GM18909 (cell line): ENCODE data around the gene FRMD4B.
"Not testable (repeated sequence)": the region's sequence is repeated elsewhere in the genome, so short reads cannot be mapped to it uniquely, and the experiment has no call there.

ENCODE experiments used
- ATAC-seq: cut with Tn5 transposase; IDR thresholded peaks from one replicate; pipeline ENCODE4 v1.9.1; 2021; ENCODE audit warnings: mild to moderate bottlenecking; ENCODE audit not compliant: unreplicated experiment, poor library complexity

FRMD4B gene

GRCh38 chr3:69292185-69292584 is 93.7 kb downstream of the FRMD4B start:
- no peak for ATAC-seq

- no peak for ATAC-seq
These were observed 95.5 kb downstream of the FRMD4B start for GRCh38 chr3:69290430-69290829.

GRCh38 chr3:69290006-69290405 is 95.9 kb downstream of the FRMD4B start:
- ATAC-seq, result no peak

- no peak for ATAC-seq
These were observed 97.6 kb downstream of the FRMD4B start for GRCh38 chr3:69288161-69288895.

- no peak for ATAC-seq
These were observed 101.8 kb downstream of the FRMD4B start for GRCh38 chr3:69283913-69284611.

- ATAC-seq, result no peak
These were observed 102.4 kb downstream of the FRMD4B start for GRCh38 chr3:69283496-69283895.

GRCh38 chr3:69282181-69282580 is 103.7 kb downstream of the FRMD4B start:
- no peak for ATAC-seq

- ATAC-seq, result not testable (repeated sequence)
These were observed 108.5 kb downstream of the FRMD4B start for GRCh38 chr3:69277403-69277802.

GRCh38 chr3:69276884-69277283 is 109.0 kb downstream of the FRMD4B start:
- no peak for ATAC-seq

GRCh38 chr3:69276191-69276590 is 109.7 kb downstream of the FRMD4B start:
- not testable (repeated sequence) for ATAC-seq

- ATAC-seq, result no peak
These were observed 112.0 kb downstream of the FRMD4B start for GRCh38 chr3:69273896-69274295.

GRCh38 chr3:69272556-69272955 is 113.3 kb downstream of the FRMD4B start:
- ATAC-seq, result no peak

- ATAC-seq, result no peak
These were observed 114.8 kb downstream of the FRMD4B start for GRCh38 chr3:69271098-69271497.

GRCh38 chr3:69266585-69266984 is 119.3 kb downstream of the FRMD4B start:
- ATAC-seq, result no peak

- ATAC-seq, result not testable (repeated sequence)
These were observed 119.8 kb downstream of the FRMD4B start for GRCh38 chr3:69266071-69266470.

GRCh38 chr3:69260843-69261405 is 125.0 kb downstream of the FRMD4B start:
- ATAC-seq, result not testable (repeated sequence)

GRCh38 chr3:69260216-69260787 is 125.6 kb downstream of the FRMD4B start:
- no peak for ATAC-seq

- no peak for ATAC-seq
These were observed 126.8 kb downstream of the FRMD4B start for GRCh38 chr3:69259125-69259524.

- no peak for ATAC-seq
These were observed 130.0 kb downstream of the FRMD4B start for GRCh38 chr3:69255928-69256327.

GRCh38 chr3:69254351-69254750 is 131.5 kb downstream of the FRMD4B start:
- no peak for ATAC-seq

- ATAC-seq, result no peak
These were observed 133.3 kb downstream of the FRMD4B start for GRCh38 chr3:69252631-69253030.
